HepG2 (cell line): ENCODE results near the gene PIEZO2. TPM values are rescaled to one million over a fixed set of nuclear protein-coding genes. Genes with fewer than 3 reads are reported as not detected.

Source experiments
- GZF1 ChIP-seq: sonication (generic); formaldehyde crosslinking; IDR thresholded peaks from 2 replicates; pipeline ENCODE4 v1.5.1; 2020; ENCODE audit warnings: mild to moderate bottlenecking, missing genetic modification reagents
- KMT2B ChIP-seq: IDR thresholded peaks from 2 replicates; pipeline ENCODE4 v1.6.1; 2016; ENCODE audit warnings: missing genetic modification reagents, missing compliant biosample characterization
- NAIF1 ChIP-seq: sonication (generic); formaldehyde crosslinking; IDR thresholded peaks from 2 replicates; pipeline ENCODE4 v1.5.0; 2020; ENCODE audit warnings: mild to moderate bottlenecking, missing genetic modification reagents, borderline replicate concordance
- NFYB ChIP-seq: sonication (generic); formaldehyde crosslinking; IDR thresholded peaks from 2 replicates; pipeline ENCODE4 v1.4.0; 2020; ENCODE audit warnings: missing genetic modification reagents
- TCF12 ChIP-seq, 2 experiments: fragments of 450-650 bp in 1 of 2; sonication (generic) in 1 of 2; formaldehyde crosslinking in 1 of 2; IDR thresholded peaks; 2 replicates each; pipeline versions ENCODE4 v1.6.1 to v1.8.0; 2017 to 2022; ENCODE audit warnings: antibody characterized with exemption in 1 of 2, mild to moderate bottlenecking in 1 of 2, missing genetic modification reagents in 1 of 2, moderate library complexity in 1 of 2
- XBP1 ChIP-seq: sonication (generic); formaldehyde crosslinking; IDR thresholded peaks from 2 replicates; pipeline ENCODE4 v1.5.0; 2020; ENCODE audit warnings: missing genetic modification reagents
- ZBTB3 ChIP-seq: sonication (generic); formaldehyde crosslinking; IDR thresholded peaks from 2 replicates; pipeline ENCODE4 v1.4.0; 2020; ENCODE audit warnings: low read depth, mild to moderate bottlenecking, moderate library complexity, missing genetic modification reagents, borderline replicate concordance
- ZEB1 ChIP-seq: IDR thresholded peaks from 2 replicates; pipeline ENCODE4 v1.6.1; 2012; ENCODE audit warnings: mild to moderate bottlenecking, low read depth, inconsistent platforms; ENCODE audit not compliant: insufficient replicate concordance
- ZNF562 ChIP-seq: sonication (generic); formaldehyde crosslinking; IDR thresholded peaks from 2 replicates; pipeline ENCODE4 v1.8.0; 2022; ENCODE audit warnings: missing genetic modification reagents, borderline replicate concordance
- polyA plus RNA-seq, 8 experiments: library from polyadenylated mRNA; depleted of rRNA in 3 of 8; stranded (reverse) in 7 of 8; unstranded in 1 of 8; fragments of >200 nt; fragmentation: Illumina TruSeq in 4 of 8; extraction: Trizol in 4 of 8; gene quantifications; 2 replicates each; pipeline versions ENCODE4 v1.2.1 to v1.2.3, GENCODE V29; 2011 to 2016; ENCODE audit warnings: low read depth in 4 of 8, missing spikeins in 1 of 8, mixed read lengths in 1 of 8; ENCODE audit not compliant: insufficient read depth in 1 of 8
- total RNA-seq, 5 experiments: library from RNA; depleted of rRNA; stranded (reverse); fragments of >200 nt; fragmentation: Illumina TruSeq; extraction: Trizol; gene quantifications; 2 replicates each; pipeline ENCODE4 v1.2.3, GENCODE V29; 2016; ENCODE audit warnings: low read depth in 1 of 5
- TF ChIP-seq, protein P1 (sequence below): sonication (generic); formaldehyde crosslinking; IDR thresholded peaks from 2 replicates; pipeline ENCODE4 v1.4.0; 2020; ENCODE audit warnings: missing genetic modification reagents
- TF ChIP-seq, protein P2 (sequence below): IDR thresholded peaks from 2 replicates; pipeline ENCODE4 v1.4.0; 2020; ENCODE audit warnings: mild to moderate bottlenecking, missing genetic modification reagents
- TF ChIP-seq, protein P3 (sequence below): sonication (generic); formaldehyde crosslinking; IDR thresholded peaks from 2 replicates; pipeline ENCODE4 v1.4.0; 2020; ENCODE audit warnings: mild to moderate bottlenecking, missing genetic modification reagents
- TF ChIP-seq, protein P4 (sequence below): sonication (generic); formaldehyde crosslinking; IDR thresholded peaks from 2 replicates; pipeline ENCODE4 v1.5.0; 2020; ENCODE audit warnings: missing genetic modification reagents

The PIEZO2 gene
- total and polyA plus RNA-seq, 2 of the 13 experiments (the other 11 are each of a cell fraction or from before 2014, with no cell fraction given), result 15.2 to 27.2 TPM

DNA sequence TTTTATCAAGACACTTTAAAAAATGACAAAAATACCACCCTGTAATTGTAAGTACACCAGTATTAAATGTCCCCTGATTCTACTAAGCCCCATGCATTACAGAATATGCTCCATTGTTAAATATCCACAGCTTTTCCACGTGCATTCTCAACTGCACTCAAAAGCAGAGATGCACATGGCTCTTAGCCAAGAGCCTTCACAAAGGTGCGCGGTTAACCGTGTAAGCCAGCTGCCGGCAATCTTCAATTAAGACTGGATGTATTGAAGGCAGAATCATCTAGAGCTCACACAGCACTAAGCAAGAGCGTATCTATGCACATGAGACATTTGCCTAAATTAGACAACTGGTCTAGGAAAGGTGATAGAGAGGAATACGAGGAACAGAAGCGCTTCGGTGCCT is 345.2 kb downstream of the PIEZO2 start (continued):
- TF ChIP-seq, protein P1, sequence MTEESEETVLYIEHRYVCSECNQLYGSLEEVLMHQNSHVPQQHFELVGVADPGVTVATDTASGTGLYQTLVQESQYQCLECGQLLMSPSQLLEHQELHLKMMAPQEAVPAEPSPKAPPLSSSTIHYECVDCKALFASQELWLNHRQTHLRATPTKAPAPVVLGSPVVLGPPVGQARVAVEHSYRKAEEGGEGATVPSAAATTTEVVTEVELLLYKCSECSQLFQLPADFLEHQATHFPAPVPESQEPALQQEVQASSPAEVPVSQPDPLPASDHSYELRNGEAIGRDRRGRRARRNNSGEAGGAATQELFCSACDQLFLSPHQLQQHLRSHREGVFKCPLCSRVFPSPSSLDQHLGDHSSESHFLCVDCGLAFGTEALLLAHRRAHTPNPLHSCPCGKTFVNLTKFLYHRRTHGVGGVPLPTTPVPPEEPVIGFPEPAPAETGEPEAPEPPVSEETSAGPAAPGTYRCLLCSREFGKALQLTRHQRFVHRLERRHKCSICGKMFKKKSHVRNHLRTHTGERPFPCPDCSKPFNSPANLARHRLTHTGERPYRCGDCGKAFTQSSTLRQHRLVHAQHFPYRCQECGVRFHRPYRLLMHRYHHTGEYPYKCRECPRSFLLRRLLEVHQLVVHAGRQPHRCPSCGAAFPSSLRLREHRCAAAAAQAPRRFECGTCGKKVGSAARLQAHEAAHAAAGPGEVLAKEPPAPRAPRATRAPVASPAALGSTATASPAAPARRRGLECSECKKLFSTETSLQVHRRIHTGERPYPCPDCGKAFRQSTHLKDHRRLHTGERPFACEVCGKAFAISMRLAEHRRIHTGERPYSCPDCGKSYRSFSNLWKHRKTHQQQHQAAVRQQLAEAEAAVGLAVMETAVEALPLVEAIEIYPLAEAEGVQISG (CRISPR knock-in tag), result no peak
- TF ChIP-seq NFYB (no peak), ZNF562 (CRISPR knock-in tag) (no peak), ZBTB3 (CRISPR knock-in tag) (no peak), ZEB1 (no peak), NAIF1 (CRISPR knock-in tag) (no peak), GZF1 (no peak), XBP1 (CRISPR knock-in tag) (no peak), KMT2B (no peak), TCF12 (IDR thresholded peaks at IDR 0.05) (no peak), TCF12 (CRISPR knock-in tag; IDR thresholded peaks at IDR 0.05) (no peak)
- TF ChIP-seq, protein P2, sequence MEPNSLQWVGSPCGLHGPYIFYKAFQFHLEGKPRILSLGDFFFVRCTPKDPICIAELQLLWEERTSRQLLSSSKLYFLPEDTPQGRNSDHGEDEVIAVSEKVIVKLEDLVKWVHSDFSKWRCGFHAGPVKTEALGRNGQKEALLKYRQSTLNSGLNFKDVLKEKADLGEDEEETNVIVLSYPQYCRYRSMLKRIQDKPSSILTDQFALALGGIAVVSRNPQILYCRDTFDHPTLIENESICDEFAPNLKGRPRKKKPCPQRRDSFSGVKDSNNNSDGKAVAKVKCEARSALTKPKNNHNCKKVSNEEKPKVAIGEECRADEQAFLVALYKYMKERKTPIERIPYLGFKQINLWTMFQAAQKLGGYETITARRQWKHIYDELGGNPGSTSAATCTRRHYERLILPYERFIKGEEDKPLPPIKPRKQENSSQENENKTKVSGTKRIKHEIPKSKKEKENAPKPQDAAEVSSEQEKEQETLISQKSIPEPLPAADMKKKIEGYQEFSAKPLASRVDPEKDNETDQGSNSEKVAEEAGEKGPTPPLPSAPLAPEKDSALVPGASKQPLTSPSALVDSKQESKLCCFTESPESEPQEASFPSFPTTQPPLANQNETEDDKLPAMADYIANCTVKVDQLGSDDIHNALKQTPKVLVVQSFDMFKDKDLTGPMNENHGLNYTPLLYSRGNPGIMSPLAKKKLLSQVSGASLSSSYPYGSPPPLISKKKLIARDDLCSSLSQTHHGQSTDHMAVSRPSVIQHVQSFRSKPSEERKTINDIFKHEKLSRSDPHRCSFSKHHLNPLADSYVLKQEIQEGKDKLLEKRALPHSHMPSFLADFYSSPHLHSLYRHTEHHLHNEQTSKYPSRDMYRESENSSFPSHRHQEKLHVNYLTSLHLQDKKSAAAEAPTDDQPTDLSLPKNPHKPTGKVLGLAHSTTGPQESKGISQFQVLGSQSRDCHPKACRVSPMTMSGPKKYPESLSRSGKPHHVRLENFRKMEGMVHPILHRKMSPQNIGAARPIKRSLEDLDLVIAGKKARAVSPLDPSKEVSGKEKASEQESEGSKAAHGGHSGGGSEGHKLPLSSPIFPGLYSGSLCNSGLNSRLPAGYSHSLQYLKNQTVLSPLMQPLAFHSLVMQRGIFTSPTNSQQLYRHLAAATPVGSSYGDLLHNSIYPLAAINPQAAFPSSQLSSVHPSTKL (CRISPR knock-in tag), result no peak
- TF ChIP-seq, protein P3, sequence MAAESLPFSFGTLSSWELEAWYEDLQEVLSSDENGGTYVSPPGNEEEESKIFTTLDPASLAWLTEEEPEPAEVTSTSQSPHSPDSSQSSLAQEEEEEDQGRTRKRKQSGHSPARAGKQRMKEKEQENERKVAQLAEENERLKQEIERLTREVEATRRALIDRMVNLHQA (CRISPR knock-in tag), result no peak
- TF ChIP-seq, protein P4, sequence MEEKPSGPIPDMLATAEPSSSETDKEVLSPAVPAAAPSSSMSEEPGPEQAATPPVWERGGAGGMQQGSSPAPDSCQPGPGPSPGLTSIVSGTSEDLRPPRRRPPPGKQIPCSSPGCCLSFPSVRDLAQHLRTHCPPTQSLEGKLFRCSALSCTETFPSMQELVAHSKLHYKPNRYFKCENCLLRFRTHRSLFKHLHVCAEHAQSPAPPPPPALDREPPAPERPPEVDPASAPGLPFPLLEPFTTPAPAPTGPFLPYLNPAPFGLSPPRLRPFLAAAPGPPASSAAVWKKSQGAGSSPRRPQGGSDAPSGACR, result no peak
